Right lobe of liver (tissue), 6 donors: ENCODE results near the gene PYGB. TPM values are rescaled to one million over a fixed set of nuclear protein-coding genes. Genes with fewer than 3 reads are reported as not detected.
A peak's percentile ranks its signal among the peaks of the same experiment; 100 is the strongest.

ENCODE experiments used
- ATAC-seq, 4 donors: fragments of 200-7000 bp; cut with Tn5 transposase; one replicate each; pipeline ENCODE4 v1.9.1; 2020; ENCODE audit warnings: mild to moderate bottlenecking in 4 of 4, moderate library complexity in 4 of 4
- DNase-seq, 3 donors: peaks; one replicate each; pipeline ENCODE4 v3.0.0-alpha.2; 2020
- H3K27ac ChIP-seq, 3 donors: fragments of 200-600 bp; one replicate each; pipeline ENCODE4 v1.8.0; 2022
- H3K27me3 ChIP-seq, 2 donors: fragments of 200-600 bp; one replicate each; pipeline ENCODE4 v1.8.0; 2022
- H3K36me3 ChIP-seq, 4 donors: fragments of 200-600 bp; sonication (generic) in 1 of 4; one replicate each; pipeline versions ENCODE4 v1.5.1 to v1.8.0; 2017 to 2022; ENCODE audit warnings: control low read depth in 1 of 4
- H3K4me1 ChIP-seq, 4 donors: fragments of 200-600 bp; sonication (generic) in 1 of 4; one replicate each; pipeline versions ENCODE4 v1.5.1 to v1.8.0; 2017 to 2022; ENCODE audit warnings: control low read depth in 1 of 4
- H3K4me3 ChIP-seq, 3 donors: fragments of 200-600 bp; one replicate each; pipeline ENCODE4 v1.8.0; 2022
- H3K9me3 ChIP-seq, 4 donors: fragments of 200-600 bp; sonication (generic) in 1 of 4; one replicate each; pipeline versions ENCODE4 v1.5.1 to v1.8.0; 2017 to 2022; ENCODE audit warnings: control low read depth in 1 of 4
- POLR2A ChIP-seq: fragments of 450-650 bp; IDR thresholded peaks from one replicate; pipeline ENCODE4 v1.6.1; 2017; ENCODE audit warnings: antibody characterized with exemption, mild to moderate bottlenecking
- WGBS: methylation state at CpG from one replicate; pipeline ENCODE4 v1.1.6; 2018; ENCODE audit warnings: low coverage, low lambda C conversion rate; ENCODE audit not compliant: insufficient coverage; ENCODE audit errors: missing lambda C conversion rate; 5-methylcytosine and 5-hydroxymethylcytosine counted together
- intact Hi-C, 2 donors: fragments of 100-400 bp; cut with DNase I; formaldehyde crosslinking; loops; one replicate each; pipeline versions ENCODE4 v1.11.2 to v1.14.1; 2022
- total RNA-seq, 6 experiments: library from RNA; depleted of rRNA in 2 of 6; stranded (reverse); fragments of >200 nt in 2 of 6; fragmentation: NEBNext Ultra II Directional in 3 of 6; extraction: Animal tissue kit (Norgen Biotek cat#: 25700) in 3 of 6; gene quantifications; one replicate each; pipeline versions ENCODE4 v1.1.0 to v1.2.4, GENCODE V29; 2016 to 2023
- TF ChIP-seq, protein P1 (sequence below), 4 donors: fragments of 200-600 bp in 3 of 4; fragments of 450-650 bp in 1 of 4; IDR thresholded peaks; one replicate each; pipeline versions ENCODE4 v1.5.1 to v1.8.0; 2016 to 2022; ENCODE audit warnings: antibody characterized with exemption in 4 of 4, mild to moderate bottlenecking in 2 of 4
- donor health status: DM: no; HTN: yes; CAD: no.
- donor health status: DM: no; HTN: no; CAD: no.
- donor health status: DM: no; HTN: no; CAD: no.
- donor health status: DM: no; HTN: yes; CAD: no.
- donor health status: DM: no; HTN: yes; CAD: no.

PYGB gene
- total RNA-seq, 6 experiments from 2014 or later: 6.6 to 27.4 (median 13.2) TPM

GRCh38 chr20:25308083-25308491 is 60.2 kb downstream of the PYGB start:
- DNase-seq: peak in 2 of 3 donors; percentile 24 to 44
- Histone ChIP-seq H3K9me3 (no peaks in the 10 kb centered on the region), H3K4me3 (no peak overlapping the region), H3K4me1 (peaks cover 0 to 31% (median 11%) of the 10 kb centered on the region in 4 donors), H3K27me3 (no peaks in the 10 kb centered on the region), H3K27ac (no peak overlapping the region), H3K36me3 (peaks cover 0 to 3% (median 0%) of the 10 kb centered on the region in 4 donors)
- 55% methylated on average over 2 of the region's 13 CpGs for WGBS
- ATAC-seq: no peak
- no peak for TF ChIP-seq POLR2A
- TF ChIP-seq, protein P1, sequence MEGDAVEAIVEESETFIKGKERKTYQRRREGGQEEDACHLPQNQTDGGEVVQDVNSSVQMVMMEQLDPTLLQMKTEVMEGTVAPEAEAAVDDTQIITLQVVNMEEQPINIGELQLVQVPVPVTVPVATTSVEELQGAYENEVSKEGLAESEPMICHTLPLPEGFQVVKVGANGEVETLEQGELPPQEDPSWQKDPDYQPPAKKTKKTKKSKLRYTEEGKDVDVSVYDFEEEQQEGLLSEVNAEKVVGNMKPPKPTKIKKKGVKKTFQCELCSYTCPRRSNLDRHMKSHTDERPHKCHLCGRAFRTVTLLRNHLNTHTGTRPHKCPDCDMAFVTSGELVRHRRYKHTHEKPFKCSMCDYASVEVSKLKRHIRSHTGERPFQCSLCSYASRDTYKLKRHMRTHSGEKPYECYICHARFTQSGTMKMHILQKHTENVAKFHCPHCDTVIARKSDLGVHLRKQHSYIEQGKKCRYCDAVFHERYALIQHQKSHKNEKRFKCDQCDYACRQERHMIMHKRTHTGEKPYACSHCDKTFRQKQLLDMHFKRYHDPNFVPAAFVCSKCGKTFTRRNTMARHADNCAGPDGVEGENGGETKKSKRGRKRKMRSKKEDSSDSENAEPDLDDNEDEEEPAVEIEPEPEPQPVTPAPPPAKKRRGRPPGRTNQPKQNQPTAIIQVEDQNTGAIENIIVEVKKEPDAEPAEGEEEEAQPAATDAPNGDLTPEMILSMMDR (IDR thresholded peaks at IDR 0.05): no peak
- intact Hi-C loops: loop anchor here in 1 of 2 donors (10.0 kb wide), 1 partner anchor 87 kb away; the partner anchor contains the start of gene ABHD12

- H3K27ac ChIP-seq: no peak overlapping the region
- no peaks in the 10 kb centered on the region for H3K27me3 ChIP-seq
- no CpG with 5 or more reads among the region's 17 CpGs for WGBS
- no peak for TF ChIP-seq POLR2A
- TF ChIP-seq, protein P1 (IDR thresholded peaks at IDR 0.05): no peak
- intact Hi-C loops: loop anchor here in 1 of 2 donors (10.0 kb wide), 1 partner anchor 86 kb away; the partner anchor contains the start of gene ABHD12
- peak in 2 of 3 donors; percentile 32 to 56 for DNase-seq
- H3K36me3 ChIP-seq: peaks cover 0 to 3% (median 0%) of the 10 kb centered on the region in 4 donors
- no peak overlapping the region for H3K4me3 ChIP-seq
- ATAC-seq: no peak
- no peaks in the 10 kb centered on the region for H3K9me3 ChIP-seq
- H3K4me1 ChIP-seq: peaks cover 0 to 31% (median 11%) of the 10 kb centered on the region in 4 donors
Observed at GRCh38 chr20:25308671-25309394, 60.9 kb downstream of the PYGB start.

DNA sequence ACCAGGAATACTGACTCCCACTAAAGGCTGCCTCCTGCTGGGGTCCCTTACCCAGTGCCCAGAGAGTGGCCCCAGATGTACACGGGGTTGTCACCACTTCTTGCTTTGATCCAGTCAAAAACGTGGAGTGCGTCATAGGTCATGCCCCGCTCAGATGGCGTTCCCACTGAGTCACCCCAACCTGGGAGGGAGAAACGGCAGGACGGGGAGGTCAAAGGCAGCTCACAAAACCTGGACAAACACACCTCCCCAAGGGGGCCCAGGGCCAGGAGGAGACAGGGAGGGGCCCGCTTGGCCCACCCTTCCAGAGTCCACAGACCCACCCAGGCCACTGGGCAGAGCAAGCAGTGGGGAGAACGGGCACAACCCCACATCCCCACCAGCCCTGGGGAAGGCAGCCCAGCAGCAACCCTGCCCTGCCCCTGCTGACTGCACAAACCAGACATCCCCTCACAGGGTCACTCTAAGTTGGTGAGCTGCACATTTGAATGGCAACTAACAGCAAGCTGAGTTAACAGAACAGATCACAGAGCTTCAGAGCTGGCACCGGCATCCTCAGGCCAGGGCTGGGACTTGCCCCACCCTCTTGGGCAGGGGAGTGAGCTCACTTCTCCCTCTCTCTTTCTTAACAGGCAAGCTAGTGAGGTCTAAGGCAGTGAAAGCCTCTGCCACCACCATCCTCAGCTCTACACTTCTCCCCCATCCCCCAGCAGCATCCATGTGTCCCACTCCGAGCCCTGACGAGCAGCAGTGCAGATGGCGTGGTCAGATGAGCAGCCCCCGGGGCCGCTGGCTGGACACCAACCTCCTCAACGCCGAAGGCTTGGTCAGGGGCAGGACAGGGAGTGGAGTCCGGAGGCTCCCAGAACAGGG is 61.7 kb downstream of the PYGB start:
- Histone ChIP-seq H3K27me3 (no peaks in the 10 kb centered on the region), H3K9me3 (no peaks in the 10 kb centered on the region), H3K36me3 (no peaks in the 10 kb centered on the region), H3K4me1 (peaks cover 0 to 31% (median 11%) of the 10 kb centered on the region in 4 donors), H3K4me3 (no peak overlapping the region), H3K27ac (peak overlapping the region; percentile 61 to 74 (median 70))
- intact Hi-C loops: loop anchor here in 1 of 2 donors (10.0 kb wide), 1 partner anchor 85 kb away; the partner anchor contains the start of gene ABHD12
- ATAC-seq (peak; percentile 37 to 72 (median 50)), DNase-seq (peak in 2 of 3 donors; percentile 54 to 66)
- WGBS: 55% methylated on average over 4 of the region's 18 CpGs
- no peak for TF ChIP-seq POLR2A
- TF ChIP-seq, protein P1 (IDR thresholded peaks at IDR 0.05): no peak

DNA sequence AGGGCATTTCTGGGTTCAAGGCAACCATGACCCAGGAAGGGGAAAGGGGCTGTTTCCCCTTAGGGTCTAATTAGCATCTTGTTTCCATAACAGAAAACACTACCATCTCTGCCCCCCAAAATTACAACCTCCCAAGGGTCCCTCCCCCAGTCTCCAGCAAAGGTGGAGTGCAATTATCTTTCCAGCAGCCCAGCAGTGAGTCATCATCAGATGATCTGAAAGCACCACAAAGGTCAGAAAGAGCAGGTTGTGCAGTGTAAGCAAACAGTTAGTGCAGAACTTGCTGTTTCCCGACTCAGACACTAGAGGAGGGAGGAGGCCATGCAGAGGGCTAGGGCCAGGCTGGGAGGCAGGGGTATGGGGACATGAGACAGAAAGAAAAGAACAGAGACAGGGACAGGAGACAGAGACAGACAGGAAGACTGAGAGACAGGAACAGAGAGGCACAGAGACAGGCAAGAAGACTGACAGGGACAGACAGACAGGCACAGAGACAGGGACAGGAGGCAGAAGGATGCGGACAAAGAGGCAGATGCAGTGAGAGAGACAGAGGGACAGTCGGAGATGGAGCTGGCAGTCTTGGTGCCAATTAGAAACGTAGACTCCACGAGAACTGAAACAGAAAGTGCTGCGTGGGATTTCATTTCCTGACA is 62.5 kb downstream of the PYGB start:
- intact Hi-C loops: no loop called here
- Histone ChIP-seq H3K9me3 (no peaks in the 10 kb centered on the region), H3K4me1 (peaks cover 0 to 31% (median 11%) of the 10 kb centered on the region in 4 donors), H3K27me3 (no peaks in the 10 kb centered on the region), H3K4me3 (no peak overlapping the region), H3K36me3 (no peaks in the 10 kb centered on the region), H3K27ac (peak overlapping the region; percentile 61 to 74 (median 70))
- TF ChIP-seq, protein P1 (IDR thresholded peaks at IDR 0.05): peak; percentile 44 to 70 (median 56)
- TF ChIP-seq POLR2A: no peak
- WGBS: 9% methylated on average over 5 of the region's 6 CpGs
- peak; percentile 65 to 79 (median 73) for DNase-seq
- peak; percentile 90 to 95 (median 94) for ATAC-seq
